ENCODE data around the gene TAS1R2.

- TF ChIP-seq EZH2 (IDR thresholded peaks at IDR 0.05) (no peak), FOXP2 (optimal IDR thresholded peaks at IDR 0.05; ENCODE audit: control extremely low read depth, extremely low read length, insufficient read depth) (no peak), POLR2AphosphoS5 (IDR thresholded peaks at IDR 0.05; ENCODE audit: borderline replicate concordance, low read depth, low read length) (no peak)
These were observed 31.9 kb upstream of the TAS1R2 start for GRCh38 chr1:18891426-18891780.

All from SK-N-MC (cell line).